GM18519 (cell line): ENCODE results near the gene RNU1-3.
"Not testable (repeated sequence)": the region's sequence is repeated elsewhere in the genome, so short reads cannot be mapped to it uniquely, and the experiment has no call there.

Experiments used
- ATAC-seq: cut with Tn5 transposase; IDR thresholded peaks from one replicate; pipeline ENCODE4 v1.9.1; 2021; ENCODE audit warnings: mild to moderate bottlenecking, moderate library complexity; ENCODE audit not compliant: unreplicated experiment, low FRiP score

RNU1-3 gene

GRCh38 chr1:16666502-16667413, at the start of gene RNU1-3:
RNU1-3 (minus strand) TSS chr1:16666948.
- ATAC-seq: peak; percentile 68

DNA sequence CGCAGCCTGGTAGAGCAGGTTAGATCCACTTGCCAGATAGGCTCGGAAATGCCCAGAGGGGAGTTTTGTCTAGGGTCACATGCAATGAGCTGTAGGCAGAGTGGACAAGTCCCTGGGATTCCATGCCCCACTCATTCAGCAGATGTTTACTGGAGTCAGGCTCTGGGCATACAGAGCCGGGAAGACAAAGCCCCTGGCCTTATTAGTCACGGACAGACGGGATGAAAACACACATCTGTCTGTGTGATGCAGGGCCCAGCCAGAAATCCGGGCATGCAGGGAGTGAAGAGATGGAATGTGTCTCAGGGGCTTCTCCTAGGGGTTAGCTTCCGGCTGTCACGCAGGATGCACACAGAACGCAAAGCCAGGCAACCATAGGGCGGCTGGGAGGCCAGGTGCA, 46.7 kb upstream of the RNU1-3 start:
- ATAC-seq: not testable (repeated sequence)

DNA sequence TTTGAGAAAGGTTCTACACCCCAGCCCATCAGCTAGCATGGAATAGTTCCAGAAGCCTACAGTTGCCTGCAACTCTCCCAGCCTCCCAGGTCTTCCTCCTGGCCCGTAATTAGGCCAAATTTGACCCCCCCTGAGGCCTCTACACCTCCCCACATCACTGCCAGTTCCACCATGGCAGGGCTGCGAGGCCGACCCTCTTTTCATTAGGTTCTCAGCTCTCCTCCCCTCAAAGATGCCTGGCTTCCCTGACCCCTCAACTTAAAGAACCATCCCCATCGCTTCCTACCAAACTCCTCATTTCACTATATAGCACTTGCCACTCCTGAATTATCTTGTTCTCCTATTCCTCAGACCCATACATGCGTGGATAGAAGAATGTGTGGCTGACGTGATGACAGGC, 46.2 kb upstream of the RNU1-3 start:
- not testable (repeated sequence) for ATAC-seq

DNA sequence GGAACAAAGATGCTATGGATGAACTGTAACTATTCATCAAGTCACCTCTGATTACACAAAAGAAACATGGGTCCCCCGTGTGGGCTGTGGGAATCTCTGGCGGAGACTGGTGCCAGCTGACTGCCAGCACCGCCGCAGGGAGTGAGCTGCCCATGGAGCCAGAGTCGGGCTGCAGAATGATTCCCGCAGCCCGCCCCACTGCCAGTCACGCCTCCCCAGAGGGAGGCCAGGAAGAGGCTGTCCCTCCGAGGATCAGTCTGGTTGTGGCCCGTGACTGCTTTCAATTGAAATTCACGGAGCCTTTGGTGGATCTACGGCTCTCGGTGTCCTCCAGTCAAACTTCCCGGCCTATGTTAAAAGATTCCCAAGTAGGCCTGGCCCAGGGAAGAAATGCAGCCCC, 45.8 kb upstream of the RNU1-3 start:
- ATAC-seq: not testable (repeated sequence)

- ATAC-seq: not testable (repeated sequence)
These were observed 45.4 kb upstream of the RNU1-3 start for GRCh38 chr1:16712131-16712530.

GRCh38 chr1:16710618-16711017, 43.9 kb upstream of the RNU1-3 start:
- not testable (repeated sequence) for ATAC-seq

DNA sequence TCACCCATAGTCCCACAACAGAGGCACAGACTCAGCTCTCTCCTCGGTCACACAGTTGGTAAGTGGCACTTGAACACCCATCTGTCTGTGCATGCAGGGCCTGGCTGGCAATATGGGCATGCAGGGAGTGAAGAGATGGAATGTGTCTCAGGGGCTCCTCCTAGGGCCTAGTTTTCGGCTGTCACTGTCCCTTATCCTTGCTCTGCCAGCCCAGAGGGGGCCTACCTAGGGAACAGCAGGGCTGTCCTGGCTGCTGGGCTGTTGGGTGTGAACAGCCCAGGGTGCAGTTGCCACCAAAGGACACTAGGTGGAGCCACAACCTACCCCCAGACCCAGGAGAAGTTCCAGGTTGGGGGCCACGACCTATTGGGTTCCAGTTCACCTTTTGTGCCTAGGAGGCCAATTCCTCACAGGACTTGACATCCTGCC, 42.9 kb upstream of the RNU1-3 start:
- ATAC-seq: not testable (repeated sequence)

- ATAC-seq: not testable (repeated sequence)
These were observed 42.0 kb upstream of the RNU1-3 start for GRCh38 chr1:16708704-16709103.

GRCh38 chr1:16707130-16708093, 40.7 kb upstream of the RNU1-3 start:
- ATAC-seq: not testable (repeated sequence)

DNA sequence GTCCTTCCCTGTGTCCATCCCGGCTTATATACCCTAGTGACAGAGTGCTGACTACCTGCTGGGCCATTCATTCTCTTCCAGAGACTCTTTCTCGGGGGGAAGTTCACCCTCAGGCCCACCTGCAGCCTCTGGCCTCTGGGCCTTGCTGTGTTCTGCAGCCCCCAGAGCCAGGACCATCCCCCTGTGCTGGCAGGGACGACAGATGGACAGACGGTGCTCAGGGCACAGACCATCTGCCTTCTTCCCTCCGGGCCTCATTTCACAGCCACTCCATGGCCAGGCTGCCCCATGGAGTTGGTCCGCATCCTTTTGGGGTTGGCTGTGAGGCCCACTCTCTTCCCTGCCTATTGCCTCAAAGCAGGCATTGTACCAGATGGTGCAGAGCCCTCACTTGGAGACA, 39.6 kb upstream of the RNU1-3 start:
- not testable (repeated sequence) for ATAC-seq

DNA sequence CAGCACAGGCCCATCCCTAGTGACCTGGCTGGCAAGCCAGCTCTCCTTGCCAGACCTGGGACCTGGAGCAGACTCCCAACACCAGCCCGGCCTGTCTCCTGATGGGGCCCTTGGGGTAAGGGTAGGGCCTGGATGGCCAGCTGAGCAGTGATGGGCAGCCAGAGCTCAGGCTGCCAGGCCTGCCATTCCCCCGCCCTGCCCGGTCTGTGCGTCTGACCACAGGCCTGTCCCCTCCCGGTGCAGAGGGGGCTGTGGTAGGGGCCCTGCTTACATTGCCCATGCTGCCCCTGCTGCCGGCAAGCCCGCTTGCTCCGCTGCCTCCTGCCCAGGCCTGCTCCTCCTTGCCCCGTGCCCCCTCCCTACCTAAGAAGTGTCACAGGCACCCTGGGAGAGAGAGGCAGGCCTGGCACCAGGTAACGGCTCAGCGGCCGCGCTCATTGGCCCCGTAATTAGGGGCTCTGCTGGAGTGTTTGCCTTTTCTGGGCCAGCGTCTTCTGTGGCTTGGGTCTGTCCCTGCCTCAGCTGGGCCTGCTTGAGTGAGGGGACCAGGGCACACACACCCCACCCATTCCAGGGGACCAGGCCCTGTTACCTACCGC, 37.9 kb upstream of the RNU1-3 start:
- ATAC-seq: not testable (repeated sequence)

DNA sequence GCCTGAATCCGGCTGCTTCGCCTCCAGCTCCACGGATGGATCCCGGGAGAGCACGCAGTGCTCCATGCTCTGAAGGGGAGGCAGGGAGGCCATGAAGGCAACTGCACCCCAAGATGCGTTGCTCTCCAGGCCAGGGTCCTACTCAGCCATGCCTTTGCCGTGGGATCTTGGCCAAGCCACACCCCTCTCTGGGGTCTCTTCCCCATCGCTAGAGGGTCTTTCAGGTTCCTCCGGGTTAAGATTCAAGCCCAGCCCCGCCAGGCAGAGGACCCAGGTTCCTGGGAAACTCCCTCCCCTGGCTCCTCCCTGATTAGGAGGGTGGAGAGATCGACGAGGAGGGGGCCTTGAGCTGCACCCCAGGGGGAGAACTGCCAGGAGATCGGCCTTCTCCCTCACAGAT, 37.3 kb upstream of the RNU1-3 start:
- not testable (repeated sequence) for ATAC-seq

GRCh38 chr1:16703602-16704001, 36.9 kb upstream of the RNU1-3 start:
- ATAC-seq: not testable (repeated sequence)

DNA sequence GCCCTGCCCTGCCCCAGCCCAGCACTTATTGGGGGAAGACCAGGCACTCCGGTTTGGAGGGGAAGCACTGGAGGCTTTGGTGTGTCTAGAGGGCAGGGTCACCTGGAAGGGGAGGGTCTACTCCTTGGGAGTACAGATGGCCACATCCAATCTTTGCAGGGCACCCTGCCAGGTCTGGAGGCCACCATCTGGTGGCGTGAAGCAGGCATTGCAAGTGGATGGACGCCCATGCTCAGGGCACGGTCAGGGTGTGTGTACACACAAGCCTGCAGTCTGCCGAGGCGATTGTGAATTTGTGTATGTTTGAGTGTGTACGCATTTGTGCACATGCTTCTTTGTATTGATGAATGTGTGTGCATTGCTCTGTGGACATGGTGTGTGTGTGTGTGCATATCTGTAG, 36.4 kb upstream of the RNU1-3 start:
- ATAC-seq: not testable (repeated sequence)

DNA sequence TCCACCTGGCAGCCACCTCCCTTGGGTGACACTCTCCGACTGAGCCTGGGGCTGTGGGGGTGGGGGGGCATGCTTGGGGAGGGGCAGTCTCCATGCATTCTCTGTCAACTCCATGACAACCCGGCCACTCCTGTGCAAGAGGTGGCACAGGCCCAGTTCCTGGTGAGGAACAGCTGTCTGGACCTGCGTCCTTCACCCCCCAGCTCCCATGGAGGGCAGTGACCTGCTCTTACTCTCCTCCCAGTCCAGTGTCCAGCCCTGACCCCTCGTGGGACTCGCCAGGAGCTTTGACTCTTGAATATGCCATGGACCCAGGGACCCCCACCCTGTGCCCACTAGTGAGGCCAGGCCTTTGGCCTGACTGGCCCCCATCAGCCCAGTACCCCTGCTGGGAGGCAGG, 35.5 kb upstream of the RNU1-3 start:
- not testable (repeated sequence) for ATAC-seq

DNA sequence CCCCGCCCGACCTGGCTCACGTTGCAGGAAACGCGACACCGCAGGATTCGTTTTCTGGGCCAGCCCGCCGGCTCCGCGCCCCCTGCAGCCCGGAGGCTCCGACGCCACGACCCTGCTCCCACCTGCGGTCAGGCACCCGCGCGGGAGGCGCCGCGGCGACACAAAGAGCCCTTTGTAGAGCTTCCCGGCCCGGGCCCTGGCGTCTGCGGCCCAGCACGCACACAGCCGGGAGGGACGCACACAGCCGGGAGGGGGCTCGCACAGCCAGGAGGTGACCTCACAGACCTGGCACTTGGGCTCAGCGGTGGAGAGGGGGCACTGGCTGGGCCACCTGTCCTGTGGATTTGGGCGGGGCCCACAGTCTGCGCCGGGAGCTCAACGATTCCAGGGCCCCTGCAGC, 34.4 kb upstream of the RNU1-3 start:
- ATAC-seq: not testable (repeated sequence)

DNA sequence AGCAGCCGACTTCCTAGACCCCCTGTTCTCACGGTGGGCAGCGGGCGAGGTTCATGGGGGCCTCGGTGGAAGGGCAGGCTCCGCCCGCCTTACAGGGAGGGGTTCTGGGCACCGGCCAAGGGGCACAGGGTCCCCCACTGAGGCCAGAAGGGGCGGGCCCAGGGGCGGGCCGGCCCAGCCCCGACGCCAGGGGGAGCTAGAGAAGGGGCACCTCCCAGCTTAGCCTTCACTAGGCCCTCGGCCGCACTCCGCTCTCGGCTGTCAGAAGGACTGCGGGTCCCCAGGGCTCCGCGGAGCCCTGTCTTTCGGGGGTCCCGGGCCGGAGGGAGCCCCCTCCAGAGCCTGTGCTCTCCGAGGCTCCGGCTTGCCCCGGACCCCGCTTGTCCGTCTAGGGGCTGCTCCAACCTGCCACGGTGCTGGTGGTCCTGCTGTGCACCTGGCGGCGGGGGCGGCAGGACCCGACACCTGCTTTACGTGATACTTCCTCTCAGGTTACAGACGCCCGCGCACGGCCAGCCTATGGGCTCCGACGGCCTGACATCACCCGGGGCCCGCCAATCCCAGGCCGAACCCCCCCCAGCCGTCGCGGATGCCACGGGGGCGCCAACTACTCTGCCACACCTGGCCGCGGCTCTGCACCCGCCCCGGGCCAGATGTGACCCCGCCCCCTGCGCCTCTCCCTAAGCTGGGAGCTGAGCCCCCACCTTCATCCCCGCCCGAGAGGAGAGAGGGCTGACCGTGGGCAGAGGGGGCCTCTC, 33.6 kb upstream of the RNU1-3 start:
- ATAC-seq: not testable (repeated sequence)

- not testable (repeated sequence) for ATAC-seq
These were observed 32.7 kb upstream of the RNU1-3 start for GRCh38 chr1:16699440-16699839.

DNA sequence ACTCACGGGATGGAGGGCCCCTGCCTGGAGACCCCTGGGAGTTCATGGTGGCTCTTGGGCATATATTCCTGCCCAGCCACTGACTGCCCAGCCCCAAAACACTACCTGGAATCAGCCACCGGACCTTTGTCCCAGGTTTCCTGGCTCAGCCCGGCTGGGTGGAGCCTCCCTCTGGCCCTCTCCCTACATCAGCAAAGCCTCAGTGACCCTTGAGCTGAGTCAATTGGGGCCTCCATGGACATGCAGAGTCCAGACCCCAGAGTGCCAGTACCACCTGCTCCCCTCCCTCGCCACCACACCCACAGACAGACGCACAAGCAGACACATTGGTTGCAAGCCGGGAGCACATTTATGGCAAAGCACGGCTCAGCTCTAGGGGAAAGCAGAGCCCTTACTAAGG, 30.4 kb upstream of the RNU1-3 start:
- not testable (repeated sequence) for ATAC-seq
